ENCODE results near the gene P3H2. TPM values are rescaled to one million over a fixed set of nuclear protein-coding genes. Genes with fewer than 3 reads are reported as not detected.

The P3H2 gene
- total and polyA plus RNA-seq, 2 donors (not counting 1 experiment from before 2014, with no cell fraction given): 20.5 to 21.6 TPM

DNA sequence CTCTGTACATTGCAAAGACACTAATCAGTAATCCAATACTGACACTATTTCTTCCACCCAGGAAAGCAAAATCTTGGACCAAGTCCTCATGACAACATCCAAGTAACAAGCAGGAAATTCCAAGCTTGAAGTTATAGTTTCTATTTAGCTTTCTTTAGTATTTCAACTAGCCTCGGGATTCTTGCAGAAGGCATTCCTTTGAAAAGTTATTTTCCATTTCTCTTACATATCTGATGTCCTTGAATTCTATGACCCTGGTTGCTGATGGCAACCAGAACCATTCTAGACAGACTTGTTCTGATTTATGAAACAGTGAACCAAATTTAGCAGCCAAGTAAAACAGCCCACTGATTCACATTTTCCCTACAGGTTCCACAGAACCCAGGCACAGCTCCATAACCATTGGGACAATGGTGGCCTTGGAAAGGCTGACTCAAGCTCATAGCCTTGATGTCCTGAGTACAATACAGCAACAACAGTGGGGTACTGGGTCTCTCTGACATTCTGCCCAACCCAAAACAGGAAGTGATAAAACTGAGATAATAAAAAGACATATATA is 26.5 kb downstream of the P3H2 start:
- peak overlapping the region; percentile 70 for H3K4me2 ChIP-seq (ENCODE audit: extremely low read depth, insufficient read depth, low read length)
- no peak overlapping the region for H3K9ac ChIP-seq (ENCODE audit: insufficient read depth, low read length)
- DNase-seq (ENCODE audit: low read depth in 2 of 2): peak; percentile 73 to 84
- H3K9me3 ChIP-seq (ENCODE audit: control insufficient read depth, insufficient read depth, low read depth, low read length): no peaks in the 10 kb centered on the region
- peak overlapping the region; percentile 59 for H3K27ac ChIP-seq (ENCODE audit: insufficient read depth, low read length)
- H4K20me1 ChIP-seq (ENCODE audit: control insufficient read depth, extremely low read depth, insufficient read depth, low read length): no peaks in the 10 kb centered on the region
- no peaks in the 10 kb centered on the region for H3K36me3 ChIP-seq (ENCODE audit: control insufficient read depth, insufficient read depth, low read length)
- H2AFZ ChIP-seq (ENCODE audit: low read length): peak overlapping the region; percentile 11
- H3K79me2 ChIP-seq (ENCODE audit: control insufficient read depth, insufficient read depth, low read length): no peaks in the 10 kb centered on the region
- no peaks in the 10 kb centered on the region for H3K27me3 ChIP-seq (ENCODE audit: control insufficient read depth, insufficient read depth, low read length)
- peak overlapping the region in 1 of 4 experiments; percentile 5 for H3K4me3 ChIP-seq (replicated peaks in 1 of 4; ENCODE audit: control extremely low read depth in 1 of 4, insufficient read depth in 1 of 4, low read depth in 3 of 4, low read length in 4 of 4)
- no peak for TF ChIP-seq EZH2 (IDR thresholded peaks at IDR 0.05; ENCODE audit: low read length, missing control alignments)
- TF ChIP-seq, protein P1, sequence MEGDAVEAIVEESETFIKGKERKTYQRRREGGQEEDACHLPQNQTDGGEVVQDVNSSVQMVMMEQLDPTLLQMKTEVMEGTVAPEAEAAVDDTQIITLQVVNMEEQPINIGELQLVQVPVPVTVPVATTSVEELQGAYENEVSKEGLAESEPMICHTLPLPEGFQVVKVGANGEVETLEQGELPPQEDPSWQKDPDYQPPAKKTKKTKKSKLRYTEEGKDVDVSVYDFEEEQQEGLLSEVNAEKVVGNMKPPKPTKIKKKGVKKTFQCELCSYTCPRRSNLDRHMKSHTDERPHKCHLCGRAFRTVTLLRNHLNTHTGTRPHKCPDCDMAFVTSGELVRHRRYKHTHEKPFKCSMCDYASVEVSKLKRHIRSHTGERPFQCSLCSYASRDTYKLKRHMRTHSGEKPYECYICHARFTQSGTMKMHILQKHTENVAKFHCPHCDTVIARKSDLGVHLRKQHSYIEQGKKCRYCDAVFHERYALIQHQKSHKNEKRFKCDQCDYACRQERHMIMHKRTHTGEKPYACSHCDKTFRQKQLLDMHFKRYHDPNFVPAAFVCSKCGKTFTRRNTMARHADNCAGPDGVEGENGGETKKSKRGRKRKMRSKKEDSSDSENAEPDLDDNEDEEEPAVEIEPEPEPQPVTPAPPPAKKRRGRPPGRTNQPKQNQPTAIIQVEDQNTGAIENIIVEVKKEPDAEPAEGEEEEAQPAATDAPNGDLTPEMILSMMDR (conservative IDR thresholded peaks at IDR 0.05 in 1 of 2, IDR thresholded peaks at IDR 0.05 in 1 of 2; ENCODE audit: low read depth in 1 of 2, low read length in 2 of 2): no peak
- peaks cover 10% of the 10 kb centered on the region for H3K4me1 ChIP-seq (ENCODE audit: control insufficient read depth, extremely low read depth, insufficient read depth, low read length)

DNA sequence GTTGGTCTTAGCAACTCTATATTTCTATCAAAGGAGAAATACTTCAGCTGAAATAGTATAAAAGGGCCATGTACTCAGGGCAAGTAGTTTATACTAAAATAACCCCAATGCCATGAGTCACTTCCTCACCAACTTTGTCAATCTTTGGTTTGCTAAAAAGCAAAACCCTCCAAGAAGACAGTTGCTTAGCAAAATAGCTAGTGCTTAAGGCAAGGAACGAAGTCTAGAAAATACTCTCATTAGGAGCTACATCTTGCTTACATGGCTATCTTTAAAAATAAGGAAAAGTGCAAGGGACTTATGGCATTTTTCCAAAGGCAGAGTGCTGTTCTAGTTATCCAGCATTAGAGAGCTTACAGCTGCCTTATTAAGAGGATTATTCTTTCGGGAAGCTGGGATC is 28.4 kb downstream of the P3H2 start:
- H3K27ac ChIP-seq (ENCODE audit: insufficient read depth, low read length): peak overlapping the region; percentile 5
- TF ChIP-seq, protein P1 (conservative IDR thresholded peaks at IDR 0.05 in 1 of 2, IDR thresholded peaks at IDR 0.05 in 1 of 2; ENCODE audit: low read depth in 1 of 2, low read length in 2 of 2): no peak
- TF ChIP-seq EZH2 (IDR thresholded peaks at IDR 0.05; ENCODE audit: low read length, missing control alignments): no peak
- H3K36me3 ChIP-seq (ENCODE audit: control insufficient read depth, insufficient read depth, low read length): no peaks in the 10 kb centered on the region
- H3K27me3 ChIP-seq (ENCODE audit: control insufficient read depth, insufficient read depth, low read length): no peaks in the 10 kb centered on the region
- H3K9ac ChIP-seq (ENCODE audit: insufficient read depth, low read length): no peak overlapping the region
- peak overlapping the region; percentile 56 for H3K4me2 ChIP-seq (ENCODE audit: extremely low read depth, insufficient read depth, low read length)
- DNase-seq (ENCODE audit: low read depth in 2 of 2): peak; percentile 89 to 94
- H3K4me1 ChIP-seq (ENCODE audit: control insufficient read depth, extremely low read depth, insufficient read depth, low read length): peaks cover 10% of the 10 kb centered on the region
- no peaks in the 10 kb centered on the region for H3K79me2 ChIP-seq (ENCODE audit: control insufficient read depth, insufficient read depth, low read length)
- H3K4me3 ChIP-seq (replicated peaks in 1 of 4; ENCODE audit: control extremely low read depth in 1 of 4, insufficient read depth in 1 of 4, low read depth in 3 of 4, low read length in 4 of 4): no peak overlapping the region
- H2AFZ ChIP-seq (ENCODE audit: low read length): no peak overlapping the region
- H4K20me1 ChIP-seq (ENCODE audit: control insufficient read depth, extremely low read depth, insufficient read depth, low read length): no peaks in the 10 kb centered on the region
- no peaks in the 10 kb centered on the region for H3K9me3 ChIP-seq (ENCODE audit: control insufficient read depth, insufficient read depth, low read depth, low read length)

DNA sequence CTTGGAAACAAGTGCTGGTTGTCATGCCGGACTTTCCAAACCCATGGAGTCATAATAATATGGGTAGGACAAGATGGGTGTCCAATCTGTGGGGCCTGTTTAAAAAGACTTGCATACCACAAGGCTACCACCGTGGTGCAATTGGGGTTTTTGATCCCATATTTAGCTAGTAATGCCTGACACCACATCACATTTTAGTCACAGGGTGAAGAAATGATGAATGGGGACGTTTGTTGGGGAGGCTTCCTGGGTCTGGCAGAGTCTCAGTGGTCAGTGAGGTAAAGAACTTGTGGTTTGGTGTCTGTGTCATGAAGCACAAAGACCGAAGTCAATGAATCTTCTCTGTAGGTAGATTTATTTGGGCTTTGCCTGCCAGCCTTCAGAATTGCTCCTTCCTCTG is 31.0 kb downstream of the P3H2 start:
- peaks cover 10% of the 10 kb centered on the region for H3K4me1 ChIP-seq (ENCODE audit: control insufficient read depth, extremely low read depth, insufficient read depth, low read length)
- no peaks in the 10 kb centered on the region for H4K20me1 ChIP-seq (ENCODE audit: control insufficient read depth, extremely low read depth, insufficient read depth, low read length)
- no peak overlapping the region for H3K4me2 ChIP-seq (ENCODE audit: extremely low read depth, insufficient read depth, low read length)
- H3K79me2 ChIP-seq (ENCODE audit: control insufficient read depth, insufficient read depth, low read length): no peaks in the 10 kb centered on the region
- no peak for TF ChIP-seq EZH2 (IDR thresholded peaks at IDR 0.05; ENCODE audit: low read length, missing control alignments)
- TF ChIP-seq, protein P1 (conservative IDR thresholded peaks at IDR 0.05 in 1 of 2, IDR thresholded peaks at IDR 0.05 in 1 of 2; ENCODE audit: low read depth in 1 of 2, low read length in 2 of 2): no peak
- no peaks in the 10 kb centered on the region for H3K27me3 ChIP-seq (ENCODE audit: control insufficient read depth, insufficient read depth, low read length)
- peak in 1 of 2 donors; percentile 76 for DNase-seq (ENCODE audit: low read depth in 2 of 2)
- H3K9ac ChIP-seq (ENCODE audit: insufficient read depth, low read length): no peak overlapping the region
- H2AFZ ChIP-seq (ENCODE audit: low read length): no peak overlapping the region
- H3K9me3 ChIP-seq (ENCODE audit: control insufficient read depth, insufficient read depth, low read depth, low read length): no peaks in the 10 kb centered on the region
- H3K4me3 ChIP-seq (replicated peaks in 1 of 4; ENCODE audit: control extremely low read depth in 1 of 4, insufficient read depth in 1 of 4, low read depth in 3 of 4, low read length in 4 of 4): no peak overlapping the region
- no peak overlapping the region for H3K27ac ChIP-seq (ENCODE audit: insufficient read depth, low read length)
- no peaks in the 10 kb centered on the region for H3K36me3 ChIP-seq (ENCODE audit: control insufficient read depth, insufficient read depth, low read length)
